Transverse colon (tissue), 4 donors: ENCODE results near the gene PERM1.

Experiments used
- CTCF ChIP-seq, 5 experiments: fragments of 200-600 bp in 3 of 5; fragments of 450-650 bp in 2 of 5; sonication (generic) in 3 of 5; IDR thresholded peaks; 1 replicate in 2 of 5; 2 replicates in 3 of 5; pipeline ENCODE4 v1.5.1; 2016 to 2017; ENCODE audit warnings: antibody characterized with exemption in 5 of 5, inconsistent platforms in 3 of 5, mild to moderate bottlenecking in 2 of 5, moderate library complexity in 1 of 5
- POLR2AphosphoS5 ChIP-seq, 3 donors: sonication (generic); formaldehyde crosslinking; IDR thresholded peaks; one replicate each; pipeline ENCODE4 v1.6.1; 2016; ENCODE audit warnings: antibody characterized with exemption in 3 of 3

GRCh38 chr1:992362-992761 lies 10.5 kb upstream of the PERM1 start:
- TF ChIP-seq POLR2AphosphoS5 (IDR thresholded peaks at IDR 0.05) (no peak), CTCF (IDR thresholded peaks at IDR 0.05) (no peak)
